B cell (primary cell): ENCODE data around the gene PADI4.

Source experiments
- CTCF ChIP-seq: fragments of 200-600 bp; IDR thresholded peaks from one replicate; pipeline ENCODE4 v1.8.0; 2022; ENCODE audit warnings: antibody characterized with exemption, mild to moderate bottlenecking
- EZH2 ChIP-seq: IDR thresholded peaks from 2 replicates; pipeline ENCODE4 v1.6.1; 2012; ENCODE audit warnings: borderline replicate concordance, low read depth, mild to moderate bottlenecking, moderate library complexity, low read length; ENCODE audit not compliant: insufficient read depth, poor library complexity, severe bottlenecking

GRCh38 chr1:17296086-17296485 is 11.9 kb upstream of the PADI4 start:
- TF ChIP-seq CTCF, result no peak
- no peak for TF ChIP-seq EZH2
